SU-DHL-6 (cell line): Measurements from ENCODE around the gene TMED8.
A peak's percentile ranks its signal among the peaks of the same experiment; 100 is the strongest.

Experiments
- H2AFZ ChIP-seq: fragments of 200-600 bp; sonication (generic); 2 replicates; pipeline ENCODE4 v1.6.1; 2014; ENCODE audit warnings: low read depth, mild to moderate bottlenecking, moderate library complexity, mixed read lengths, antibody characterized with exemption, low read length; ENCODE audit not compliant: severe bottlenecking
- H3F3A ChIP-seq: fragments of 200-600 bp; shearing (Covaris generic); 2 replicates; pipeline ENCODE4 v1.6.0; 2016; ENCODE audit warnings: antibody characterized with exemption, mild to moderate bottlenecking; ENCODE audit not compliant: insufficient read depth
- H3K27ac ChIP-seq: fragments of 200-600 bp; sonication (generic); 2 replicates; pipeline ENCODE4 v1.5.1; 2016; ENCODE audit warnings: low read depth, mild to moderate bottlenecking, low read length, moderate library complexity, mixed read lengths
- H3K27me3 ChIP-seq: fragments of 200-600 bp; sonication (generic), shearing (Covaris generic); 2 replicates; pipeline ENCODE4 v1.6.0; 2014; ENCODE audit warnings: mild to moderate bottlenecking, low read length
- H3K36me3 ChIP-seq: fragments of 200-600 bp; sonication (generic); 2 replicates; pipeline ENCODE4 v1.6.1; 2014; ENCODE audit warnings: mild to moderate bottlenecking, low read length, mixed read lengths
- H3K4me2 ChIP-seq: fragments of 300-600, 200-600 bp; shearing (Covaris generic), sonication (generic); 2 replicates; pipeline ENCODE4 v1.6.0; 2014; ENCODE audit warnings: low read length, low read depth, mild to moderate bottlenecking; ENCODE audit not compliant: poor library complexity, severe bottlenecking
- H3K4me3 ChIP-seq: fragments of 200-600 bp; sonication (generic); 2 replicates; pipeline ENCODE4 v1.5.1; 2014; ENCODE audit warnings: antibody characterized with exemption, low read length, mild to moderate bottlenecking, mixed read lengths; ENCODE audit not compliant: insufficient read depth, poor library complexity, severe bottlenecking
- H3K79me2 ChIP-seq: fragments of 200-600 bp; sonication (generic); 2 replicates; pipeline ENCODE4 v1.6.1; 2014; ENCODE audit warnings: mild to moderate bottlenecking, low read length, moderate library complexity; ENCODE audit not compliant: insufficient read depth
- H3K9ac ChIP-seq: fragments of 200-600 bp; sonication (generic); 2 replicates; pipeline ENCODE4 v1.7.0; 2014; ENCODE audit warnings: mild to moderate bottlenecking, low read length
- H3K9me2 ChIP-seq: fragments of 200-600 bp; sonication (generic); replicated peaks from 2 replicates; pipeline ENCODE4 v1.6.1; 2014; ENCODE audit warnings: low read length; ENCODE audit not compliant: insufficient read depth
- H3K9me3 ChIP-seq: fragments of 200-600 bp; sonication (generic); 2 replicates; pipeline ENCODE4 v1.6.1; 2014; ENCODE audit warnings: low read length, mixed read lengths; ENCODE audit not compliant: insufficient read depth
- H4K20me1 ChIP-seq: fragments of 200-600 bp; sonication (generic); 2 replicates; pipeline ENCODE4 v1.6.1; 2014; ENCODE audit warnings: low read depth, mild to moderate bottlenecking, antibody characterized with exemption, low read length, moderate library complexity, mixed read lengths
- EZH2phosphoT487 ChIP-seq: fragments of 200-600 bp; sonication (generic), shearing (Covaris generic); conservative IDR thresholded peaks from 2 replicates; pipeline ENCODE4 v1.6.1; 2018; ENCODE audit warnings: mild to moderate bottlenecking, antibody characterized with exemption, low read length, moderate library complexity, mixed read lengths
- TF ChIP-seq, protein P1 (sequence below): fragments of 200-600 bp; sonication (generic); IDR thresholded peaks from one replicate; pipeline ENCODE4 v1.5.1; 2017; ENCODE audit warnings: antibody characterized with exemption, mild to moderate bottlenecking, low read length, moderate library complexity; ENCODE audit not compliant: insufficient read depth, poor library complexity, severe bottlenecking

The TMED8 gene

GRCh38 chr14:77376771-77377501 lies at the start of gene TMED8, which contains the start of gene SAMD15:
TSS of gene TMED8 (minus strand) at chr14:77377094. CDS start at chr14:77377053, 41 bp downstream.
TSS of gene SAMD15 (plus strand) at chr14:77377379. CDS start at chr14:77377419, 40 bp downstream.
- Histone ChIP-seq H3F3A (peaks cover 28% of the 10 kb centered on the region), H3K79me2 (peaks cover 38% of the 10 kb centered on the region), H3K36me3 (no peaks in the 10 kb centered on the region), H3K4me3 (peak within 1 kb of the TSS; percentile 89), H4K20me1 (no peaks in the 10 kb centered on the region), H3K9ac (peak within 1 kb of the TSS; percentile 93), H3K27me3 (no peaks in the 10 kb centered on the region), H3K9me3 (no peaks in the 10 kb centered on the region), H3K4me2 (peak within 1 kb of the TSS; percentile 95), H3K27ac (peak within 1 kb of the TSS; percentile 96), H3K9me2 (no peaks in the 10 kb centered on the region), H2AFZ (peak within 1 kb of the TSS; percentile 95)
- no peak for TF ChIP-seq EZH2phosphoT487
- TF ChIP-seq, protein P1, sequence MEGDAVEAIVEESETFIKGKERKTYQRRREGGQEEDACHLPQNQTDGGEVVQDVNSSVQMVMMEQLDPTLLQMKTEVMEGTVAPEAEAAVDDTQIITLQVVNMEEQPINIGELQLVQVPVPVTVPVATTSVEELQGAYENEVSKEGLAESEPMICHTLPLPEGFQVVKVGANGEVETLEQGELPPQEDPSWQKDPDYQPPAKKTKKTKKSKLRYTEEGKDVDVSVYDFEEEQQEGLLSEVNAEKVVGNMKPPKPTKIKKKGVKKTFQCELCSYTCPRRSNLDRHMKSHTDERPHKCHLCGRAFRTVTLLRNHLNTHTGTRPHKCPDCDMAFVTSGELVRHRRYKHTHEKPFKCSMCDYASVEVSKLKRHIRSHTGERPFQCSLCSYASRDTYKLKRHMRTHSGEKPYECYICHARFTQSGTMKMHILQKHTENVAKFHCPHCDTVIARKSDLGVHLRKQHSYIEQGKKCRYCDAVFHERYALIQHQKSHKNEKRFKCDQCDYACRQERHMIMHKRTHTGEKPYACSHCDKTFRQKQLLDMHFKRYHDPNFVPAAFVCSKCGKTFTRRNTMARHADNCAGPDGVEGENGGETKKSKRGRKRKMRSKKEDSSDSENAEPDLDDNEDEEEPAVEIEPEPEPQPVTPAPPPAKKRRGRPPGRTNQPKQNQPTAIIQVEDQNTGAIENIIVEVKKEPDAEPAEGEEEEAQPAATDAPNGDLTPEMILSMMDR: no peak

- Histone ChIP-seq H3K27ac (no peak overlapping the region), H4K20me1 (no peaks in the 10 kb centered on the region), H2AFZ (no peak overlapping the region), H3K9me2 (no peaks in the 10 kb centered on the region), H3K4me3 (no peak overlapping the region), H3K27me3 (no peaks in the 10 kb centered on the region), H3F3A (no peaks in the 10 kb centered on the region), H3K79me2 (no peaks in the 10 kb centered on the region), H3K4me2 (no peak overlapping the region), H3K9ac (no peak overlapping the region), H3K36me3 (peaks cover 5% of the 10 kb centered on the region; the same call in 1 of the 2 replicates), H3K9me3 (no peaks in the 10 kb centered on the region)
- TF ChIP-seq, protein P1: no peak
- no peak for TF ChIP-seq EZH2phosphoT487
These were observed 49.5 kb upstream of the TMED8 start for GRCh38 chr14:77426396-77426795.

DNA sequence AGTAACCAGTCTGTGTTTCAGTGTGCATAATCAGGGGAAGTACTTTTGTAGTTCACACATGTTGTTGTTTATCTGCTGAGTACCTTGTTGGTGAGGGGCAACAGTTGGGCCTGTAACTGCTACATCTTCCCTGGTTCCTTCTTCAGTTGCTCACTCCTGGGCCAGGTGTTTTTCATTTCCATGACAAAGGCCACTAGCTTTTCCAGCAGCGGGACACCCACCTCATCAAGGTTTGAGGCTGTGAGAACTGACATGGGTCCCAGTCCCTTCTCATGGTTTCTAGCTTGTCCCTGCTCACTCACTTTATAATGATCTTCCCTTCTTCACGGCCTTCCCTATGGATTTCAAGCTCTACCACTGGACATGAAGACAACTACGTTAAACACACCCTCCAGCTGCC lies 48.0 kb upstream of the TMED8 start:
- TF ChIP-seq, protein P1: no peak
- TF ChIP-seq EZH2phosphoT487: no peak
- no peaks in the 10 kb centered on the region for H3K27me3 ChIP-seq
- no peak overlapping the region for H3K4me2 ChIP-seq
- H3K79me2 ChIP-seq: no peaks in the 10 kb centered on the region
- H3F3A ChIP-seq: no peaks in the 10 kb centered on the region
- no peaks in the 10 kb centered on the region for H3K9me3 ChIP-seq
- H2AFZ ChIP-seq: no peak overlapping the region
- no peak overlapping the region for H3K4me3 ChIP-seq
- no peaks in the 10 kb centered on the region for H4K20me1 ChIP-seq
- no peak overlapping the region for H3K27ac ChIP-seq
- no peak overlapping the region for H3K9ac ChIP-seq
- no peaks in the 10 kb centered on the region for H3K9me2 ChIP-seq
- H3K36me3 ChIP-seq: no peaks in the 10 kb centered on the region
